Measurements from ENCODE around the gene GPAT2.
"Not testable (repeated sequence)": the region's sequence is repeated elsewhere in the genome, so short reads cannot be mapped to it uniquely, and the experiment has no call there.

GRCh38 chr2:96012086-96012791 lies 22.5 kb downstream of the GPAT2 start:
- not testable (repeated sequence) for TF ChIP-seq ZKSCAN5 (CRISPR knock-in tag; IDR thresholded peaks at IDR 0.05); CENPX (CRISPR knock-in tag; IDR thresholded peaks at IDR 0.05); ZNF816 (CRISPR knock-in tag; IDR thresholded peaks at IDR 0.05; ENCODE audit: borderline replicate concordance); RAD21 (CRISPR knock-in tag; IDR thresholded peaks at IDR 0.05); BRCA1 (CRISPR knock-in tag; IDR thresholded peaks at IDR 0.05)

All from HepG2 (cell line).